Duodenal mucosa (tissue), 2 donors: ENCODE results near the gene SIM2.
A peak's percentile ranks its signal among the peaks of the same experiment; 100 is the strongest.

Experiments
- H3K27ac ChIP-seq: one replicate; pipeline ENCODE4 v1.7.0; 2013; ENCODE audit warnings: low read depth, low read length
- H3K27me3 ChIP-seq, 2 donors: one replicate each; pipeline ENCODE4 v1.7.0; 2013; ENCODE audit warnings: low read length in 2 of 2, control low read depth in 1 of 2; ENCODE audit not compliant: insufficient read depth in 2 of 2, control insufficient read depth in 1 of 2
- H3K36me3 ChIP-seq, 2 donors: one replicate each; pipeline ENCODE4 v1.7.0; 2013; ENCODE audit warnings: low read length in 2 of 2, control low read depth in 1 of 2; ENCODE audit not compliant: insufficient read depth in 2 of 2, control insufficient read depth in 1 of 2
- H3K4me1 ChIP-seq, 2 donors: one replicate each; pipeline ENCODE4 v1.7.0; 2013; ENCODE audit warnings: low read length in 2 of 2, control low read depth in 1 of 2; ENCODE audit not compliant: insufficient read depth in 2 of 2, control insufficient read depth in 1 of 2
- H3K4me3 ChIP-seq, 2 donors: one replicate each; pipeline ENCODE4 v1.7.0; 2013; ENCODE audit warnings: low read length in 2 of 2, low read depth in 1 of 2
- H3K9ac ChIP-seq, 2 donors: one replicate each; pipeline ENCODE4 v1.7.0; 2013; ENCODE audit warnings: low read length in 2 of 2, low read depth in 1 of 2
- H3K9me3 ChIP-seq, 2 donors: one replicate each; pipeline ENCODE4 v1.7.0; 2013; ENCODE audit warnings: low read length in 2 of 2, control low read depth in 1 of 2; ENCODE audit not compliant: control insufficient read depth in 1 of 2

The SIM2 gene

GRCh38 chr21:36705679-36706481 lies 7.0 kb downstream of the SIM2 start:
- Histone ChIP-seq H3K27ac (no peak overlapping the region), H3K4me3 (no peak overlapping the region), H3K4me1 (peaks cover 14 to 27% of the 10 kb centered on the region in 2 donors), H3K9ac (no peak overlapping the region), H3K9me3 (no peaks in the 10 kb centered on the region), H3K36me3 (no peaks in the 10 kb centered on the region), H3K27me3 (peaks cover 98 to 99% of the 10 kb centered on the region in 2 donors)

DNA sequence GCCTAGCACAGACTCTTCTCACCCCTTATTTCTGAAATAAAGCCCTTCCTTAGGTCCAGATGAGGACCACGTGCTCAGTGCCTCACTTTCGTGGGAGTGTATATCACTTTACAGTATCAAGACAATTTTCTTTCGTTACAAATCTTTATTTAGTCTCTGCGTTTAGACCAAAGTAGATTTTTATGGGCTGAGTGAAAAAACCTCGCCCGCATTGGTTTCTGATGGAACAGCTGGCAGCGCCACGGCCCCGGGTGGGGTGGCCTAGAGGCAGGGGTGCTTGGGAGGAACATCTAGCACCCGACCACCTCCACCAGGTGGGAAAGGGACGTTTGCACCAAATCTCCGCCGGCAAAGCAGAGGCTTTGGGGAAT lies 7.6 kb downstream of the SIM2 start:
- no peaks in the 10 kb centered on the region for H3K36me3 ChIP-seq
- no peak overlapping the region for H3K9ac ChIP-seq
- peaks cover 14 to 23% of the 10 kb centered on the region in 2 donors for H3K4me1 ChIP-seq
- H3K27ac ChIP-seq, result no peak overlapping the region
- no peaks in the 10 kb centered on the region for H3K9me3 ChIP-seq
- H3K4me3 ChIP-seq, result no peak overlapping the region
- peaks cover 93 to 99% of the 10 kb centered on the region in 2 donors for H3K27me3 ChIP-seq

DNA sequence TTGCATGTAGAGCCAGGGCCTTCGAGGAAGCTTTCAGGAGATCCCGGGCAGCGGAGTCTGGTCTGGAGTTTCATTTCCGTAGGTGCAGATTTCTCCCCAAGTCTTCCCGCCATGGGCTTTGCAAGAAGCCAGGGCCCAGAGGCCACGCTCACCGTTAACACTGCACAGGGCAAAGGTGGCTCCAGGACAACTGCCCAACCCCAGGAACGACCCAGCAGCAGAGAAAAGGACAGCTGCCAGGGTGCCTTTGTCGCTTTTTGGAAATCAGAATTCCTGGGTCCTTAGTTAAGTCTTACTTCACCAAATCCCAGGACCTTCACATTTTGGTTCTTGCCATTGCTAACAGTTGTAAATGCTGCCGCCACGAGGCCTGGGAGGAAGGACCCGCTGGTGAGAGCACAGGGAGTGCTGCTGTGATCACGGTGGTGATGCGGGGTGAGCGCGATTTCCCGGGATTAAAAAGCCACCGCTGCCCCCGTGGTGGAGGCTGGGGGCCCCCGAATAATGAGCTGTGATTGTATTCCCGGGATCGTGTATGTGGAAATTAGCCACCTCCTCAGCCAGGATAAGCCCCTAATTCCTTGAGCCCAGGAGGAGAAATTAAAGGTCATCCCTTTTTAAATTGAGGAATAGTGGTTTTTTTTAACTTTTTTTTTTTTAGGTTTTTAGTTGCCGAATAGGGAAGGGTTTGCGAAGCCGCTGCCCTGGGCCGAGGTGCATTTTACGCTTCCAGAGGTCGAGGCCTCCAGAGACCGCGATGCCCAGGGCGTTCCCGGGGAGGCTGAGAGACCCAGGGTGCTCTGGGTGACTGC lies 8.2 kb downstream of the SIM2 start:
- Histone ChIP-seq H3K9me3 (no peaks in the 10 kb centered on the region), H3K27me3 (peaks cover 89 to 98% of the 10 kb centered on the region in 2 donors), H3K9ac (no peak overlapping the region), H3K36me3 (no peaks in the 10 kb centered on the region), H3K4me3 (no peak overlapping the region), H3K27ac (no peak overlapping the region), H3K4me1 (peaks cover 14 to 23% of the 10 kb centered on the region in 2 donors)

- H3K36me3 ChIP-seq, result no peaks in the 10 kb centered on the region
- H3K9ac ChIP-seq, result no peak overlapping the region
- peaks cover 88 to 98% of the 10 kb centered on the region in 2 donors for H3K27me3 ChIP-seq
- H3K9me3 ChIP-seq, result no peaks in the 10 kb centered on the region
- H3K27ac ChIP-seq, result no peak overlapping the region
- H3K4me3 ChIP-seq, result no peak overlapping the region
- H3K4me1 ChIP-seq, result peaks cover 14 to 23% of the 10 kb centered on the region in 2 donors
These were observed 8.9 kb downstream of the SIM2 start for GRCh38 chr21:36707763-36708285.

- no peaks in the 10 kb centered on the region for H3K9me3 ChIP-seq
- peaks cover 86 to 98% of the 10 kb centered on the region in 2 donors for H3K27me3 ChIP-seq
- H3K9ac ChIP-seq, result no peak overlapping the region
- H3K4me3 ChIP-seq, result no peak overlapping the region
- no peaks in the 10 kb centered on the region for H3K36me3 ChIP-seq
- peaks cover 14 to 23% of the 10 kb centered on the region in 2 donors for H3K4me1 ChIP-seq
- H3K27ac ChIP-seq, result no peak overlapping the region
These were observed 9.5 kb downstream of the SIM2 start for GRCh38 chr21:36708286-36709029.

- H3K4me1 ChIP-seq, result peaks cover 14 to 23% of the 10 kb centered on the region in 2 donors
- H3K27me3 ChIP-seq, result peaks cover 78 to 98% of the 10 kb centered on the region in 2 donors
- no peaks in the 10 kb centered on the region for H3K36me3 ChIP-seq
- H3K9ac ChIP-seq, result no peak overlapping the region
- no peak overlapping the region for H3K27ac ChIP-seq
- H3K9me3 ChIP-seq, result no peaks in the 10 kb centered on the region
- H3K4me3 ChIP-seq, result no peak overlapping the region
These were observed 10.3 kb downstream of the SIM2 start for GRCh38 chr21:36709030-36709867.

DNA sequence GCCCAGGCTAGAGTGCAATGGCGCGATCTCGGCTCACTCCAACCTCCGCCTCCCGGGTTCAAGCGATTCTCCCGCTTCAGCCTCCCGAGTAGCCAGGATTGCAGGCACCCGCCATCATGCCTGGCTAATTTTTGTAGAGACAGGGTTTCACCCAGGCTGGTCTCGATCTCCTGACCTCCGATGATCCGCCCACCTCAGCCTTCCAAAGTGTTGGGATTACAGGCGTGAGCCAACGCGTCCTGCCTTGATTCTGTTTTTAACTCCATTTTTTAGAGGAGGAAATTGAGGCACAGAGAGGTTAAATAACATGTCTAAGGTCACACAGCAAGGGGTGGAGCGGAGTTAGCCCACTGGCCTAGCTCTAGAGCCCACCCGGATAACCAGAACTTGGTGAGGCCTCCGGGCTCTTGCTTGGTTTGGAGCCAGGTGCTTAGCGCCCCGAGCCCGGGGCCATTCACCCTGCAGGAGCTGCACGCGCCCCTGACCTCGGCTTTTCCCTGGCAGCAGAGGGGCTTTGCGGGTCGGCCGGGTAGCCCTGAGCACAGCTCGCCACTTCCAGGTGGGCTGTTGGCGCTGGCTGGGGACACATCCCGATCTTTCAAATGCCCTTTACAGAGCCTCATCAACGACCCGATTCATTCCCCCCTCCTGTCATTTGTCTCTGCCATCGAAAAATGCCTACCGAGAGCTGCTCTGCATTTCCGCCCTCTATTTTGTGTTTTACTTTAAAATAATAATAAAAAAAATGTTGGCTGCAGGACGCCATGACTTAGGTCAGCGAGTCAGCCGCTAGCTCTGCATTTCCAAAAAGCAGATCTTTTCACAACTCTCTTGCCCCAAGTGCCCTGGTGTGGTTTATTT lies 11.2 kb downstream of the SIM2 start:
- peaks cover 74 to 96% of the 10 kb centered on the region in 2 donors for H3K27me3 ChIP-seq
- peak overlapping the region in 1 of 2 donors; percentile 40 for H3K4me3 ChIP-seq
- no peaks in the 10 kb centered on the region for H3K9me3 ChIP-seq
- peaks cover 14 to 18% of the 10 kb centered on the region in 2 donors for H3K4me1 ChIP-seq
- H3K36me3 ChIP-seq, result no peaks in the 10 kb centered on the region
- H3K27ac ChIP-seq, result no peak overlapping the region
- H3K9ac ChIP-seq, result no peak overlapping the region

GRCh38 chr21:36710729-36711048 lies 11.8 kb downstream of the SIM2 start:
- Histone ChIP-seq H3K4me1 (peaks cover 14 to 18% of the 10 kb centered on the region in 2 donors), H3K27me3 (peaks cover 68 to 90% of the 10 kb centered on the region in 2 donors)

DNA sequence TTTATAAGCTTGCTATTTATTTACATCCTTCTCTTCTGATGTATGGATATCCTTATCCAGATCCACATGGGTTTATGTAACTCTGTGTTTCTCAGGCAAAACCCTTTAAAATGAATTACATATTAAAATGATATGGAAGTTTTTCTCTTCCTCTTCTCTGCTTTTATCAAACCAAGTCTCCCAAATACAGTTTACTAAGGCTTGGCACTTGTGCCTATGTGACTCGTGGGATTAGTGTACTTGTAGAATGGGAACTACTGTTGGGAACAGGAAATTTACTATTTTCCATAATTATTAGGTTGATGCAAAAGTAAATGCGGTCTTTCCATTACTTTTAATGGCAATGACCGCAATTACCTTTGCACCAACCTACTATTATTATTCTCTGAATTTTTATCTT lies 14.8 kb downstream of the SIM2 start:
- Histone ChIP-seq H3K27ac (no peak overlapping the region), H3K4me1 (peaks cover 1 to 11% of the 10 kb centered on the region in 2 donors)

More at GRCh38 chr21:36710729-36711048, 11.8 kb downstream of the SIM2 start:
- Histone ChIP-seq H3K36me3 (no peaks in the 10 kb centered on the region), H3K9me3 (no peaks in the 10 kb centered on the region), H3K4me3 (peak overlapping the region in 1 of 2 donors; percentile 40), H3K9ac (no peak overlapping the region), H3K27ac (no peak overlapping the region)

More for the DNA sequence above, 14.8 kb downstream of the SIM2 start:
- no peak overlapping the region for H3K9ac ChIP-seq
- no peaks in the 10 kb centered on the region for H3K36me3 ChIP-seq
- no peaks in the 10 kb centered on the region for H3K9me3 ChIP-seq
- H3K27me3 ChIP-seq, result peaks cover 41 to 60% of the 10 kb centered on the region in 2 donors
- no peak overlapping the region for H3K4me3 ChIP-seq
